Measurements from ENCODE around the gene FOXE3. TPM values are rescaled to one million over a fixed set of nuclear protein-coding genes. Genes with fewer than 3 reads are reported as not detected.

The FOXE3 gene
- total RNA-seq, 1 donor from 2014 or later, result not detected

- no peak for TF ChIP-seq CTCF (IDR thresholded peaks at IDR 0.05; ENCODE audit: unreplicated experiment)
- Mint-ChIP-seq H3K4me1 (ENCODE audit: unreplicated experiment) (no peaks in the 10 kb centered on the region), H3K9me3 (ENCODE audit: unreplicated experiment) (no peaks in the 10 kb centered on the region), H3K4me3 (ENCODE audit: unreplicated experiment) (no peak overlapping the region), H3K27me3 (ENCODE audit: unreplicated experiment) (peaks cover 9% of the 10 kb centered on the region), H3K27ac (ENCODE audit: unreplicated experiment) (no peak overlapping the region), H3K36me3 (ENCODE audit: low read depth, unreplicated experiment) (no peaks in the 10 kb centered on the region)
- no peak for DNase-seq (ENCODE audit: low spot score)
Measured at GRCh38 chr1:47460456-47460855, 44.4 kb downstream of the FOXE3 start.

- H3K4me3 Mint-ChIP-seq (ENCODE audit: unreplicated experiment), result no peak overlapping the region
- peaks cover 2% of the 10 kb centered on the region for H3K27me3 Mint-ChIP-seq (ENCODE audit: unreplicated experiment)
- no peak overlapping the region for H3K27ac Mint-ChIP-seq (ENCODE audit: unreplicated experiment)
- H3K4me1 Mint-ChIP-seq (ENCODE audit: unreplicated experiment), result no peaks in the 10 kb centered on the region
- H3K9me3 Mint-ChIP-seq (ENCODE audit: unreplicated experiment), result no peaks in the 10 kb centered on the region
- TF ChIP-seq CTCF (IDR thresholded peaks at IDR 0.05; ENCODE audit: unreplicated experiment), result no peak
- DNase-seq (ENCODE audit: low spot score), result no peak
- no peaks in the 10 kb centered on the region for H3K36me3 Mint-ChIP-seq (ENCODE audit: low read depth, unreplicated experiment)
Measured at GRCh38 chr1:47465605-47466004, 49.5 kb downstream of the FOXE3 start.

Other genes with a start within 250 kb of the FOXE3 start
- gene PDZK1IP1, start 226.2 kb upstream of the FOXE3 start, total RNA-seq (ENCODE audit: unreplicated experiment), result not detected
- 199 TPM for gene TAL1, start 184.1 kb upstream of the FOXE3 start, total RNA-seq (ENCODE audit: unreplicated experiment)
- 12.1 TPM for gene STIL, start 102.1 kb upstream of the FOXE3 start, total RNA-seq (ENCODE audit: unreplicated experiment)
- gene CMPK1, start 82.5 kb upstream of the FOXE3 start, total RNA-seq (ENCODE audit: unreplicated experiment), result 53.4 TPM
- gene FOXD2, start 21.8 kb downstream of the FOXE3 start, total RNA-seq (ENCODE audit: unreplicated experiment), result 0.15 TPM

Measured in endothelial cell (in vitro differentiated cells).